Gastroesophageal sphincter (tissue), 3 donors: ENCODE data around the gene MPI.

Experiments
- CTCF ChIP-seq, 4 experiments: fragments of 200-600 bp in 2 of 4; fragments of 450-650 bp in 2 of 4; sonication (generic) in 1 of 4; IDR thresholded peaks; one replicate each; pipeline ENCODE4 v1.5.1; 2017 to 2019; ENCODE audit warnings: antibody characterized with exemption in 4 of 4, mild to moderate bottlenecking in 2 of 4, moderate library complexity in 2 of 4
- EP300 ChIP-seq: sonication (generic); formaldehyde crosslinking; IDR thresholded peaks from one replicate; pipeline ENCODE4 v1.6.1; 2017; ENCODE audit warnings: antibody characterized with exemption, mild to moderate bottlenecking
- POLR2A ChIP-seq, 2 donors: fragments of 450-650 bp; IDR thresholded peaks; one replicate each; pipeline ENCODE4 v1.6.1; 2017; ENCODE audit warnings: antibody characterized with exemption in 2 of 2, mild to moderate bottlenecking in 2 of 2, moderate library complexity in 1 of 2
- POLR2AphosphoS5 ChIP-seq: sonication (generic); formaldehyde crosslinking; IDR thresholded peaks from one replicate; pipeline ENCODE4 v1.6.1; 2017; ENCODE audit warnings: antibody characterized with exemption

- TF ChIP-seq CTCF (IDR thresholded peaks at IDR 0.05) (no peak), POLR2A (IDR thresholded peaks at IDR 0.05) (no peak), POLR2AphosphoS5 (no peak), EP300 (no peak)
These were observed 42.4 kb upstream of the MPI start for GRCh38 chr15:74847432-74847831.
